Measurements from ENCODE around the gene RAB11FIP3.

Gene RAB11FIP3

DNA sequence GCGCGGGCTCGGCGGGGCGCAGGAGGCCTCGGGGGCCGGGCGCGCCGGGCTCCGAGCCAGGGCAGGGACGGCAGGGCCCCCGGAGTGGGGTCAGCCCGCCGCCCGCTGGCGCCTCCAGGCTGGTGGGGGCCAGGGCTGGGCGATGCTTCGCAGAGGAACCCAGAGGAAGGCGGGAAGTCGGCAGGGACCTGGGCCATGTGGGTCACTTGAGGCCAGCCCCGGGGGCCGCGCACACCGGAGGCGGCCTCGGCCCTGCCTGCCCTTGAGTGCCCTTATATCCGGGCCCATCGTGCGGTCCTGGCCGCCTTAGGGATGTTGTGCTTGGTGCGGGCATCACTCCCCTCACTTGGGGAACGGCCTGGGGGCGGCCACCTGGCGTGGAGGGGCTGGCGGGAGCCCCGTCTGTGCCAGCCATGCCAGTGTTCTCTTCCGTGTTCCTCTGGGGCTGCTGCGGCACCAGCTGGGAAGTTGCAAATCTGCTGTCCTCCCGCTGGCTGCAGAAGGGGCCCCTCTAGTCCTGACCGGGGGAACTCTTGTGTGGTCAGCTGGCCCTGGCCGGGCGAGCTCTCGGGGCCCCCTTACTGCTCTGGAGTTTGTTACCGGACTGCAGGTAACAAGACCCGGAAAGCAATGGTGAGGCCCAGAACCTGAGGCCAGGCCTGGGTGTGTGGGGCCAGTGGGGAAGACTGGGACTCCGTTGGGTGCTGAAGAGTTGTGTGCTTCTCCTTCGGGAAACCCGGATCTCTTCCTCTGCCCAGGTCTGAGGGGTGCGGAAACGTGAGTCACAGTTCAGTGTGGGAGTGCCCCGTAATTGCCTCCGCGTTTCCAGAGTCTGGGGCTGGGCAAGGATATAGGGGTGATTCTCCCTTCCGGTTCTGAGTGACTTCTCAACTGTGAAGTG, 102.9 kb downstream of the RAB11FIP3 start:
- DNase-seq, result peak in 2 of 56 donors; percentile 21 to 37

- no peak for DNase-seq
These were observed 103.6 kb downstream of the RAB11FIP3 start for GRCh38 chr16:529012-529575.

DNA sequence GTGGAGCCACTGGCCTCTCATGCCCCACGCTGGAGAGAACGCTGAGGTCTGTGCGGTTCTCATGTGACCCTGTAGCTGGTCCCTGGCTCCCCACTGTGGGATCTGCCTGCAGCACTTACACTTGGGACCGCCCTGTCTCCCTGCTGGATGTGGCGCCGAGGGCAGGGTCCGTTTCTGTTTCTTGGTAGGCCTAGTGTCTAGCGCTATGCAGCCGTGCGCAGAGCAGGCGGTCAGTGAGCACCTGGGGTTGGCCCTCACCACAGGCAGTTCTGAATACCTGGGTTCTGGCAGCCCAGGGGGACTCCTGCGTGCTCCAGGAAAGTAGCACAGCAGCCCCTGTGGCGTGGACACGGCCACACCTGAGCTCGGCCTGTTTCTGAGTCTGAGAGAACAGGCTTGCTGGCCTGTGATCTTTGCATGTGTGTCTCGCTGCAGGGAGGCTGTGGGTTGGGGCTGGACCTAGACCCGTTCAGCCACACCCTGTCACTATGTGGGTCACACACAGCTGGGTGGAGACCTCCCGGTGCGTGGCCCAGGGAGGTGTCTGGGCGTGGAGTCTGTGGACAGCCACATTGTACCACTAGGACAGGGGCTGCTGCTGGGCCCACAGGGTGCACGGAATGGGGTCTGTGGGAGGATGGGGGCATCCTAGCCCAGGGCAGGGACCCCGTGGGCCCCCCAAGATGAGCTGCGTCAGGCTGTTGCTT, 104.8 kb downstream of the RAB11FIP3 start:
- no peak for DNase-seq

- DNase-seq, result no peak
These were observed 106.2 kb downstream of the RAB11FIP3 start for GRCh38 chr16:531494-532125.

DNA sequence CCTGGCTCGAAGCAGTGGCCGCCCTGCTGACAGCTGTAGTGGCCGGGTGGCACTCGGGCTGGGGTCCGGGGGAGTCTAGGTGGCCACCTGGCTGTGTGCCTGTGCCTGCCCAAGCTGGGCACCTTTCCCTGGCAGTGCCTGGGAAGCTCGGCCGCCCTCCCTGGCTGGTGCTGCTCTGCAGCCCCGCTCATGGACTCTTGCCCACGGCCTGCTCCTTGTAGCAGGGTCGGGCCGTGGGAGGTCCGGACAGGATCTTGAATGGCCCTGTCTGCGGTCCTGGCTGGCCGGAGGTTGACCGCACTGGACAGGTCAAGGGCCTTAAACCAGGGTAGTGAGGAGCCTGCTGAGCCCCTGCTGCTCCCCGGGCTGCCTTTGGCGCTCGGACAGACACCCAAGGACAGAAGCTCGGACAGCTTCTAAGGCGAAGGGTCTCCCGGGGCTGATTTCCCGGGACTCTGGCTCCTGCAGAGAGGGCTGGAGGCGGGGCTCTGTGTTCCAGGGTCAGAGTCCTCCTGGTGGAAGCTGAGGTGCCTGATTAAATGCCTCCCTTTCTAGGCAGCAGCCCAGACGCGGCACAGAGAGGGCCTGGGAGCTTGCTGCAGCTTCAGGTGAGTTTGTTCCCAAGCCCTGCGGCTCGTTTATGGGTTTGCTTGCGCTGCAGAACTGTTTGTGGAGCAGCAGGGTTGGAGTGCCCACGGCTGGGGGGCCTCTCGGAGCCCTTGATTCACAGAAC, 108.1 kb downstream of the RAB11FIP3 start:
- DNase-seq, result peak in 5 of 56 donors; percentile 8 to 50 (median 34)

DNA sequence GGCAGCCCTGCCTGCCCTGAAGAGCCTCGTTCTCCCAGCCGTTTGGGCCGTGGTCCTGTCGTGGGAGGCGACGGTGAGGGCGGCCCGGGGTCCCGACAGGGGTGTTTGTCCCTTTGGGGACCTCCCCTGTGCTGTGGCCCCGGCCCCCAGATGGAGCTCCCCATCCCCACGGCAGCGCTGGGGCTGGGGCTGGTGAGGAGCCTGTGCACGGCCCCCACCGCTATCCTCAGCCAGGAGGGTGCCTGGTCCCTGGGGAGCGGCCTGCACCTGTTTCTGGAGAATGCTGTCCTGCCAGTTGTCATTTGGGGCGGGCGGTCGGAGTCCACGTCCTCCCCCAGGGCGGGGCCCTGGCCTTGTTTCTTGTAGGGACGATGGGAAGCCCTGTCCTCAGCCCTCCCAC, 108.7 kb downstream of the RAB11FIP3 start:
- no peak for DNase-seq

- no peak for DNase-seq
These were observed 109.5 kb downstream of the RAB11FIP3 start for GRCh38 chr16:534856-535445.

DNA sequence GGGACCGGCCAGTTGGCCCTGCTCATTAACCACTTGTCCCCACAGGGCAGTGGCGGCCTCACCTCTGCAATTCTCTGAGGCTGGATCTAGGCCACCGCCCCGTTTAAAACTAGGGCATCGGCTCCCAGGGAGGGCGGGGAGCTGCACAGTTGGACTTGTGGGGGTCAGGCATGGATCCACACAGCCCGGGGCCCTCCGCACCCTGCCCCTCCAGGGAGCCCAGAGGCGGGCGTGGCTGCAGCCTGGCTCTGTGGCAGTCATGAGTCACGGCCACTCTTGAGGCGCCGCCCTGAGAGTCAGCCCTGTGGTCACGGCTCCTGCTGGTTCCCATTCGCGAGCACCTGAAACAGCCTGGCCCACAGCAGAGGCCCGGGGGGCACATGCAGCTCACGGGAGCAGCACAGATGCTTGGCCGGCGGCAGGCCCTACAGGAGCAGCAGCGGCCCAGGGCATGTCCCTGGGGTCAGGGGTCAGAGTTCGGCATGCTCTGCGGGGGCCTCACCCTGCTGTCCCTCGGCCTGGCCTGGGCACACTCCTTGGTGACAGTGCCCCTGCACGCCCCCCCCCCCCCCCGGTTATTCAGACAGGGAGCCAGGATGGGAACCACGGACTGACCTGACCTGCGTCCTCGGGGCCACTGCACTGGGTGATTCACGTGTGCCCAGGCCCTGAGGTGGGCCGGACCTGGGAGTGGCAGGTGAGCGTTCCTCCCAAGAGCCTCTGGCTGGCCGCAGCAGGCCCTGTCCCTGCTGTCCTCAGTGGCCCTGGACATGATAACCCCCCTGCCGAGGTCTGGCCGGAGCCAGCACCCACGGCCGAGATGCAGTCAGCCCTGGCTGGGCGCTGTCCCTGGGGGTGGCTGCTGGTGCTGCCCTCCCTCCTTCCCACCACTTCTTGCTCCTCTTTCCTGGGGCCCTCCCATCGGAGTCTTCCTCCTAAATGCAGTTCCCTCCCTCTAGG, 110.3 kb downstream of the RAB11FIP3 start:
- no peak for DNase-seq

- DNase-seq, result no peak
These were observed 111.3 kb downstream of the RAB11FIP3 start for GRCh38 chr16:536746-537145.

- no peak for DNase-seq
These were observed 112.2 kb downstream of the RAB11FIP3 start for GRCh38 chr16:537415-538335.

GRCh38 chr16:539901-540530, 114.6 kb downstream of the RAB11FIP3 start:
- no peak for DNase-seq

DNA sequence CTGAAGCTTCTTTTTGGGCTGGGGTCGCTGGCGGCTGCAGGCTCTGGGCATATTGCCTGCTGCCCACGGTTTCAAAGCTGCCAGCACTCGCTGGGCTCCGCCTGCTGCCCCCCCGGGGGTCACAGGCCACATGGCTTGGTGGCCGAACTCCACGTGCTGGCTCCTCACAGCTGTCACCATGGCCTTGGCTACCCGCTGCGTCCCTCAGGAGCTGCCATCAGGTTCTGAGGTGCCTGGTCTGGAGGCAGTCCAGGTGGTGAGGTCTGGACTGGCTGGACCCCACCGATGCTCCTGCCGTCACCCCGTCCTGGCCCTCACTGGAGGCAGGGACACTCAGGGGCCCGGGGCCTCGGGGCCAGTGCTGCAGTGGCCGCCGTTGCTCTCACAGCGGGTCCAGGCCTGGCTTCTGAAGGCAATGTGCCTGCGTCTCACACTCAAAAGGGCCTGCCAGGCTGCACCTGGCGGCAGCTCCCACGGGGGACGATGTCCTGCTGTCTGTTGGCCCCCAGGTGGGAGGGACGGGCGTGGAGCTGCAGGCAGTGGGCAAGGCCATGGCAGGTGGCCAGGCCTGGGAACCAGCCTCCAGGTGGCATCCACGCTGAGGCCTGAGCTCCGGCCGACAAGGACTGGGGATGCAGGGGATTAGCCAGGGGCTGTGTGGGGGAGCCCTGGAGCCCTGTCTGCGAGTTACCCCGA, 115.3 kb downstream of the RAB11FIP3 start:
- DNase-seq, result no peak

DNA sequence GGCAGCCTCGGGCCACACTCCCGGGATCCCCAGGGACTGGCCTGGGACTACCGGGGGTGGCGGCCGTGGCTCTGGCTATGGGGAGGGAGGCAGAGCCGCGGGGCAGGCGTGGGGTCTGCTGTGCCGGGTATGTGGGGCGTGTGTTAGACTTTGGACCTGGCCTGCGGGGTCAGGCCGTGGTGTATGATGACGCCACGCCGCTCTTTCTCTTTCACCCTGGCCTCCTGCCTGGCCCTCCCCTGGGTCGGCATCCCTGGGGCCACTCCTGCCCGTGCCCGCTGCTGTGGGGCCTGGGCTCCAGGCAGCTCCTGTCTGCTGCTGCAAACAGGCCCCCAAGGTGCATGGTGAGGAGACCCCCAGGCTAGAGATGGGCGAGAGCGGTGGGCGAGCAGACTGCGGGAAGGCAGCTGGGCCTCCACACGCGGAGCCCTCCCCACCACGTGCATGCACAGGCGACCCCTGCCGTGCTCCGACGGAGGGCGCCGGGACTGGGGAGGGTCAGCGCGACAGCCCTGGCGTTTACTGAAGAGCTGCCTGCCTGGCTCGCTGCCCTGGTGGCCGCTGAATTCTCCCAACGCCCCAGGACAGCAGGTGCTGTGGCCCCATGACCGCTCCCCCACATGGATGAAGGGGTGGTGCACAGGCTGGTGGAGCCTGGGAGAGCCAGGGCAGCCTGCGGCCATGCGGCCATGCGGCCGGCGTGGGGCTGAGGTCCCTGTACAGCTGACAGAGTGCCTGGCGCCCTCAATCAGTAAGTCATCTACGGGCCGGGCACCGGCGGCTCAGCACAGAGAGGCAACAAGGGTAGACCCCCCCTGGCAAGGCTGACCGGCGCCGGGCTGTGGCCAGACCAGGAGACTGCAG, 118.1 kb downstream of the RAB11FIP3 start:
- no peak for DNase-seq

GRCh38 chr16:544517-544916, 119.1 kb downstream of the RAB11FIP3 start:
- DNase-seq, result no peak

DNA sequence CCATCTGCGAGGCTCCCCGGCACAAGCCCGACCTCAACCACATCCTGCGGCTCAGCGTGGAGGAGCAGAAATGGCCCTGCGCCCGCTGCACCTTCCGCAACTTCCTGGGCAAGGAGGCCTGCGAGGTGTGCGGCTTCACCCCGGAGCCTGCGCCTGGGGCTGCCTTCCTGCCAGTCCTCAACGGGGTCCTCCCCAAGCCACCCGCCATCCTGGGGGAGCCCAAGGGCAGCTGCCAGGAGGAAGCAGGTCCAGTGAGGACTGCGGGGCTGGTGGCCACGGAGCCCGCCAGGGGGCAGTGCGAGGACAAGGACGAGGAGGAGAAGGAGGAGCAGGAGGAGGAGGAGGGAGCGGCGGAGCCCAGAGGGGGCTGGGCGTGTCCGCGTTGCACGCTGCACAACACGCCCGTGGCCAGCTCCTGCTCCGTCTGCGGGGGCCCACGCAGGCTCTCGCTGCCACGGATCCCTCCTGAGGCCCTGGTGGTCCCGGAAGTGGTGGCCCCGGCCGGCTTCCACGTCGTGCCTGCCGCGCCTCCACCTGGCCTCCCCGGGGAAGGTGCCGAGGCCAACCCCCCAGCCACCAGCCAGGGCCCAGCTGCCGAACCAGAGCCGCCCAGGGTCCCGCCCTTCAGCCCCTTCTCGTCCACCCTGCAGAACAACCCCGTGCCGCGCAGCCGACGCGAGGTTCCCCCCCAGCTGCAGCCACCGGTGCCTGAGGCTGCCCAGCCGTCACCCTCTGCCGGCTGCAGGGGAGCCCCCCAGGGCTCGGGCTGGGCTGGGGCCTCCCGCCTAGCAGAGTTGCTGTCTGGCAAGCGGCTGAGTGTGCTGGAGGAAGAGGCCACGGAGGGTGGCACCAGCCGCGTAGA, 121.7 kb downstream of the RAB11FIP3 start:
- DNase-seq, result peak in 18 of 56 donors; percentile 5 to 60 (median 29)

Measured in amygdala (tissue), 56 donors.